ENCODE data around the gene KRT13.

KRT13 gene

GRCh38 chr17:41518789-41519449, 13.5 kb upstream of the KRT13 start, which contains the start of gene KRT15:
KRT15 (minus strand) TSS chr17:41518890; CDS start chr17:41518827, 63 bp downstream.
- FAIRE-seq, result no peak

GRCh38 chr17:41518031-41518430, 12.6 kb upstream of the KRT13 start:
- FAIRE-seq, result no peak

- no peak for FAIRE-seq
Observed at GRCh38 chr17:41516830-41517283, 11.4 kb upstream of the KRT13 start.

- no peak for FAIRE-seq
Observed at GRCh38 chr17:41516147-41516829, 10.9 kb upstream of the KRT13 start.

- no peak for FAIRE-seq
Observed at GRCh38 chr17:41513168-41513547, 7.7 kb upstream of the KRT13 start.

- FAIRE-seq, result no peak
Observed at GRCh38 chr17:41512546-41513167, 7.2 kb upstream of the KRT13 start.

- FAIRE-seq, result no peak
Observed at GRCh38 chr17:41511716-41512115, 6.3 kb upstream of the KRT13 start.

GRCh38 chr17:41511116-41511515, 5.7 kb upstream of the KRT13 start:
- FAIRE-seq, result no peak

- FAIRE-seq, result no peak
Observed at GRCh38 chr17:41510251-41511065, 5.0 kb upstream of the KRT13 start.

- no peak for FAIRE-seq
Observed at GRCh38 chr17:41507315-41507880, 2.0 kb upstream of the KRT13 start.

GRCh38 chr17:41505809-41506767, 676 bp upstream of the KRT13 start:
- FAIRE-seq, result no peak

GRCh38 chr17:41504246-41504977, 1.0 kb downstream of the KRT13 start:
- no peak for FAIRE-seq

GRCh38 chr17:41503202-41503601, 2.2 kb downstream of the KRT13 start:
- no peak for FAIRE-seq

- no peak for FAIRE-seq
Observed at GRCh38 chr17:41500131-41500911, 5.1 kb downstream of the KRT13 start.

GRCh38 chr17:41499714-41500113, 5.7 kb downstream of the KRT13 start:
- FAIRE-seq, result no peak

- no peak for FAIRE-seq
Observed at GRCh38 chr17:41498276-41498675, 7.1 kb downstream of the KRT13 start.

- FAIRE-seq, result no peak
Observed at GRCh38 chr17:41496803-41497484, 8.5 kb downstream of the KRT13 start.

- no peak for FAIRE-seq
Observed at GRCh38 chr17:41494524-41494923, 10.9 kb downstream of the KRT13 start.

- no peak for FAIRE-seq
Observed at GRCh38 chr17:41492771-41493170, 12.6 kb downstream of the KRT13 start.
